HCEC 1CT (cell line): ENCODE measurements around the gene UBAC1.
A peak's percentile ranks its signal among the peaks of the same experiment; 100 is the strongest.
"Not testable (repeated sequence)": the region's sequence is repeated elsewhere in the genome, so short reads cannot be mapped to it uniquely, and the experiment has no call there.

Experiments used
- DNase-seq: peaks from one replicate; pipeline ENCODE4 v3.0.0-alpha.2; 2017

UBAC1 gene

DNA sequence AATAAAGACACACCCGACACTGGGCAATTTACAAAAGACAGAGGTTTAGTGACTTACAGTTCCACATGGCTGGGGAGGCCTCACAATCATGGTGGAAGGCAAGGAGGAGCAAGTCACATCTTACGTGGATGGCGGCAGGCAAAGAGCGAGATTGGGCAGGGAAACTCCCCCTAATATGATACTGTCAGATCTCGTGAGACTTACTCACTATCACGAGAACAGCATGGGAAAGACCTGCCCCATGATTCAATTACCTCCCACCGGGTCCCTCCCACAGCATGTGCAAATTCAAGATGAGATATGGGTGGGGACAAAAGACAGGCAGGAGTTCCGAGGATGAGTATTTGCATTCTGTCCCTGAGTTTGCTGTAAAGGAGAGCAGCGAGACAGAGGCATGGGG is 49.9 kb downstream of the UBAC1 start:
- DNase-seq = not testable (repeated sequence)

DNA sequence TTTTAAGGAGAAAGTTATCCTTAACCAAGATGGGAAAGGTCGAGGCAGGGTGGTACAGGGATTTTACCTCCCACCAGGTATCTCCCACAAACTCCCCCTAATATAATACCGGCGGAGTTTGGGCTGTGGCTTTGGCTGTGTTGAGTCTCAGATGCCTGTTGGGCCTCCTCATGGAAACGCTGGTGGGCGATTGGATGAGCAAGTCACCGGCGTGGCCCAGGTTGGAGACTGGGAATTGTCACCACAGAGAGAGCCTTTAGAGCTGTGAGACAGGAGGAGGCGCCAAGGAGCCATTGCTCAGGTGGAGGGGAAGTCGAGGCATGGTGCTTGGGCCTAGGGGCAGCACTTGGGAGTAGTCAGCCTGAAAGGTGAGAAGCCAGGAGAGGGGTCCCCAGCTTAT is 50.4 kb downstream of the UBAC1 start:
- DNase-seq = no peak

DNA sequence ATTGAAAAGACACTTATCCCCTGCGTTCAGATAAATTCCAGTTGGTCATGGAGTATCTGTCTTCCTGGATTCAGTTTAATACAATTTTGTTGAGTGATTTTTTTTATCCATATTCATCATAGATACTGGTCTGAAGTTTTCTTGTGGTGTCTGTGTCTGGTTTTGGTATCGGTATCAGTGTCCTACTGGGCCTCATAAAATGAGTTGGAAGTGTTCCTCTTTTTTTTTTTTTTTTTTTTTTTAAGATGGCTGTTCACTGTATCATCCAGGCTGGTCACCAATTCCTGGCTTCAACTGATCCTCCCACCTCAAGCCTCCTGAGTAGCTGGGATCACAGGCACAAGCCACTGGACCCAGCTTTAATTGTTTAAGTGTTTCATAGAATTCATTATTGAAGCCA is 51.0 kb downstream of the UBAC1 start:
- DNase-seq = no peak

DNA sequence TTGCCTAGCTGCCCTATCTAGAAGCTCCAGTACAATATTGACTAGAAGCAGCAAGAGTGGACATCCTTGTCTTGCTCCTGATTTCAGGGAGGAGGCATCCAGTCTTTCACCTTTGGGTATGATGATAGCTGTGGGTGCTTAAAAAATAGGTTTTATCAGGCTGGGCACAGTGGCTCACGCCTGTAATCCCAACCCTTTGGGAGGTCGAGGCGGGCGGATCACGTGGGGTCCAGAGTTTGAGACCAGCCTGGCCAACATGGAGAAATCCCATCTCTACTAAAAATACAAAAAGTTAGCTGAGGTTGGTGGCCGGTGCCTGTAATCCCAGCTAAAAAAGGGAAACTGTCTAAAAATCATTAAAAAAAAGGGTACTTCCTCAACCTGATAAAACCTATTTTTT is 51.8 kb downstream of the UBAC1 start:
- no peak for DNase-seq

DNA sequence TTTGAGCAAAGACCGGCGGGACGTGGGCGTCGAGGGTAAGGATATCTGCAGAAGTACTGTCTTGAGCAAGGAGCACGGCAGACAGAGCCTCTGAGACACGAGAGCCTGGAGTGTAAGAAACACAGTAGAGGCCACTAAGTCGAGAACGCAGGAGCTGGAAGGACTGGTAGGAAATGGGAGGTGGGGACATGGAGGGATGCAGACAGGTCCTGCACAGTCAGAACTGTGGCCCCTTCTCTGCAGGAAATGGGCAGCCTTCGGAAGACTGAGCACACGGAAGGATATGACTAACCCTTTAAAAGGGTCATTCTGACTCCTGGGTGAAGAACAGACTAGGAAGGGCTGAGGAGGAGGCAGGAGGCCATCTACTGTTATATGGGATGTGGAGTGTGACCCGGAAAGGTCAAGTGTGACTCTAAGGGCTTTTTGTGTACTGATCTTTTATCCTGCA is 52.4 kb downstream of the UBAC1 start:
- peak; percentile 33 for DNase-seq

DNA sequence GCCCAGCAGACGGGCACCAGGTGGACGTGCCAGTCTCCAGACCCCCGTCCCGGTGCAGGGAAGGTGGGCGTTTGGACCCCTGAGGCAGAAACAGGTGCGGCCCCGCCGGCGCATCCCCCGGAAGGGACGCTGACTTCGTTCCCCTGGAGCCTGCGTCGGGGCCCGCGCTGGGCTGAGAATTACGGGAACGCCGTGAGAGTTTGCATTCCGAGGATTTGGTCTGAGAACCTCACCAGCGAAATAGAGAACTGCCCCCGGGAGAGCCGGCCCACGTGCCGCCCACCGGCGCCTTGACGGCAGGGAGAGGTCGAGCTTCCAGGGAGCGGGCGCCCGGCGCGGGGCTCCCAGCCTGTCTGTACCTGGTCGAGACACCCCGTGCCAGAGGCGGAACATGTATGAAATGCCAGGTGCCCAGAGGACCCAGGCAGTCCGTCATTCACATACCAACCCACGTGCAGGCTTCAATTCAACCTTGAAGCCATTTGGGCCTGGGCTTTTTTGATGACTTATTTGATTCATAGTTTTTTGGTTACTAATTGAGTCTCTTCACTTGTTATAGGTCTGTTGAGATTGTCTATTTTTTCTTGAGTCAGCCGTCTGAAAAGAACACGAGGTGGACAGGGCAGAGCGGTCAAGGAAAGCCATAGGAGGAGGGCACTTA is 53.0 kb downstream of the UBAC1 start:
- DNase-seq = no peak

DNA sequence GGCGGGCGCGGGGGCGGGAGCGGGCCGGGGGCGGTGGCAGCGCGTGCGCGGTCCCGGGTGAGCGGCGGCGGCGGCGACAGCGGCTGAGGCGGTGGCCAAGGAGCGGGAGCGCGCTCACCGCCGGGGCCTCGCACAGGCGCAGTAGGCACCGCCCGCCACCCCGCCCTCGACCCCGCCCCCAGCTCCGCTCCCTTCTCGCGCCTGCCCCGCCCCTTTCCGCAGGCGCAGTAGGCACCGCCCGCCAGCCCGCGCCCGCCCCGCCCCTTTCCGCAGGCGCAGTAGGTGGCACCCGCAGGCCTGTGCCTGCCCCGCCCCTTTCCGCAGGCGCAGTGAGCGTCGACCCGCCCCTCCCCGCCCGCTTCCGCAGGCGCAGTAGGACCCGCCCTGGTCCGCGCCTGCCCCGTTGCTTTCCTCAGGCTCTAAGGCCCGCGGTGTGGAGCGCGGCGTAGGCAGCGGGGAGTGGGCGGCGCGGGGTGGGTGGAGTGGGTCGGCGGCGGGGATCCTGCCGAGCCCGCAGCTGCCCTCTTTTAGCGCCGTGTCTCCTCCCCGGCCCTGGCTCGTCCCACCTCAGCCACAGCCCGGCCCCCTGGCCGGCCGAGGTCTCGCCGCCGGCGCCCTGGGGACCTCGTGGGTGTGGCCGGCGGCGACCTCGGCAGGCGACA is 53.6 kb downstream of the UBAC1 start, which contains the start of gene CAMSAP1:
TSS of gene CAMSAP1 (minus strand) at position 116 of the 662 bp plus-strand sequence. CDS start 387 bp downstream, outside the sequence.
- peak; percentile 93 for DNase-seq

DNA sequence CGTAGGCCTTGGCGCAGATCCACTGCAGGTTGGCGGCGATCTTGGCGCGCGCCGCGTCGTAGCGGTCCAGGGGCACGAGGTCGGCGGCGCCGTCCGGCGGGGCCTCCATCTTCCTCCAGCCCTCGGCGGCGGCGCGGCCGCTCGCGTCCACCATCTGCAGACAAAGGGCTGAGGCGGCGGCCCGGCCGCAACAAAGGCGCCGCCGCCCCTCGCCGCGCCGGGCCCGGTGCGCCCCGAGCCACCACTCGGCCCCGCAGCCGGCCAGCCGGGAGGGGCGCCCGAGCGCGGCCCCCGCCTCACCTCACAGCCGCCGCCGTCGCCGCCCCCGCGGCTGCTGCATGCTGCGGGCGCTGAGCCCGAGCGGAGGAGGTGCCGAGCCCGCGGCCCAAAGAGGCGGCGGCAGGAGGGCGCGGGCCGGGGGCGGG is 54.2 kb downstream of the UBAC1 start:
- DNase-seq = peak; percentile 30

DNA sequence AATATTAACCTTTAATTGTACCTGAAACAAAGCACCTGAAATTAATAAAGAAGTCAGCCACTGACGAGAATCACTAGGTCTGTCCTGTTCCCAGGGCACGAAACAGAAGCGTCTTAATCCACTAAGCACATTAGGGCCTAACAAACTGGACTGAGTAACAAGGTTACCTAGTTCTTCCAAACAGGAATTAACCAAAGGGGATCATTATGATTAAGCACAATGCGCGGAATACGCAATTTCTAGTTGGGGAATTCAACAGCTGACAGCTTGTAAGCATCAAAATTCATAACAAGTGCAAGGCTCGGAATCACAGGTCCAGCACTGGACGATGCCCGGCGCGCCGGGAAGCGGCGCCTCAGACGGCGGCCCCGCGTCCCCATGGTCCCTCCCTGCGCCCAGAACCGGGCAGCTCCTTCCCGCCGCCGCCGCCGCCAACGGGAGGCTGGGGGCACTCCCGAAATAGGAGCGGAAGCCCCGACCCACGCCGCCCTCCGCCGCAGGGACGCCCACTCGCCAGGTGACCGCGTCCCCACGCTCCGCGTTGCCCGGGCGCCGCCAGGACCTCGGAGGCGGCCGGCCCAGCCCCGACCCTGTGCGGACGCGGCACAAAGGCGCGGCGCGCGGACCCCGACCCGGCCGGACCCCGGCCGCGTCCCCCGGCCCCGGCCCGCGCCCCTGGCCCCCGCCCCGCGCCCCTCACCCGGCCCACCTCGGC is 54.7 kb downstream of the UBAC1 start:
- peak; percentile 51 for DNase-seq

DNA sequence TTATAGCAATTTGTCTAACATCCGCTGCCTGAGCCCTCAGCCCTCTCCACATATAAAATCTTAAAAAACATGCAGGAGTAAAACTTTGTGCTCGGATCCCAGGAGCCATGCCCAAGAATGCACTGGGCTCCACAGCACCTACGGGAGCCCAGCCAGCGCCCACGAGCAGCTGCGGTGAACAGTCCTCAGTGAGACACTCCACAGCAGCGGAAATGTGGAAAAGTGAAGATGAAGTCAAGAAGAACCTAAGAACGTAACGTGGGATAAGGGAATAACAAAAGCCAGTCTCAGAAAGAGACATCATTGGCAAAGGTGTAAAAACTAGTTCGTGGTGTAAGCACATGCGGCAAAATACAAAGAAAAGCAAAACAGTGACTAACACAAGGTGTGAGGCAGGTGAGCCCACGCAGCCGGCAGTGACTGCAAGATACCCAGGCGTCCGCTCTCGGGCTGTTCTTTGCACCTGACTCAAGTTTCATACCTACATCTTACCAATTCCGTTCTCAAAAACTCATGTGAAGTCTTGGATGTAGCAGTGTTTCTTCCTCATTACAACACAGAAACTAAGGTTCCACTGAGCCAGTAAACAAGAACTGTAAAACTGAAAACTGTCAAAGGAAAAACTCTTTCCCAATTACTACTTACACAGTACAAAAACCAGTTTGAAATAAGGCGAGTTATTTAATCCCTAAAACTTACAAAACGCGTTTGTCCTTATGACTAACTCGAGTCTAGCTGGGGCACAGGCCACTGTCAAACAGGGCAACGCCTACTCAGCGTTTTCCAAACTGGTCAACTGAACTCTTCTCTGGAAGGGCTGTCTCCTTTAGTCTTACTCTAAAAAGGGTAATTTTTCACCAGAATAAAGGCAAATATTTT is 55.6 kb downstream of the UBAC1 start:
- peak; percentile 47 for DNase-seq

DNA sequence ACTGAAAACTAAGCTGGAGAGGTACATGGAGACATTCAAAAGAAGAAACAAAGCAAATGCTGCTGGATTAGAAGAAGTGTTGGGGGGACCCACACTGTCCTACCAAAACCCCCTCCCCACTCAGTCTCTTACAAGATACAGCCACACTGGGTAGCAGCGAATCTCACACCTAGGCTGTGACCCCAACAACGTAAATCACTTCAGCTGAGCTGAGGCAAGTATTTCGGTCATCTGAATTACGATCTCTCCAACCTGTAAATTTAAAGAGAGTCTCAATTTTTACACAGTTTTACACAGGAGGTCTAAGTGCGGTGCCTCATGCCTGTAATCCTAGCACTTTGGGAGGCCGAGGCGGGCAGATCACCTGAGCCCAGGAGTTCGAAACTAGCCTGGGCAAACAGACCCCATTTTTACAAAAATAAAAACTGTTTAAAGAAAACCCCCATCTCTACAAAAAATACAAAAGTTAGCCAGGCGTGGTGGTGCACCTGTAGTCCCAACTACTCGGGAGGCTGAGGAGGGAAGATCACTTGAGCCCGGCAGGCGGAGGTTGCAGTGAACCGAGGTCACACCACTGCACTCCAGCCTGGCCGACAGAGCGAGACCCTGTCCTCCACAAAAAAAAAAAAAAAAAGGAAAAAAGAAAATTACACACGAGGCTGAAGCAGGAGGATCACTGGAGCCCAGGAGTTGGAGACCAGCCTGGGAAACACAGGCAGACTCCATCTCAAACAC is 57.2 kb downstream of the UBAC1 start:
- no peak for DNase-seq

DNA sequence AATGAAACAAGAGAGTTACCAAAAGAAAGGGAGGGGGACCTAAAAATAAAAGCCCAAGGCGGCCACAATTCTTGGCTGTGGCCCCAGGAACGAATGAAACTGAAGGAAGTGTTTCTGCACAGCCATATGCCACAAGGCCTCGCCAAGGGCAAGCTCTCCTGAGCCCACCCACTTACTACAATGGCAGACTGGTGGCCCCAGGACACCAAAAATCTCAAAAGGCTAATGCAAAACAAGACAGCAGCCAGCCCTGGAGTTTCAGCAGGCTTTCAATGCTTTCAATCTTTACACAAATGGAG is 57.9 kb downstream of the UBAC1 start:
- no peak for DNase-seq

DNA sequence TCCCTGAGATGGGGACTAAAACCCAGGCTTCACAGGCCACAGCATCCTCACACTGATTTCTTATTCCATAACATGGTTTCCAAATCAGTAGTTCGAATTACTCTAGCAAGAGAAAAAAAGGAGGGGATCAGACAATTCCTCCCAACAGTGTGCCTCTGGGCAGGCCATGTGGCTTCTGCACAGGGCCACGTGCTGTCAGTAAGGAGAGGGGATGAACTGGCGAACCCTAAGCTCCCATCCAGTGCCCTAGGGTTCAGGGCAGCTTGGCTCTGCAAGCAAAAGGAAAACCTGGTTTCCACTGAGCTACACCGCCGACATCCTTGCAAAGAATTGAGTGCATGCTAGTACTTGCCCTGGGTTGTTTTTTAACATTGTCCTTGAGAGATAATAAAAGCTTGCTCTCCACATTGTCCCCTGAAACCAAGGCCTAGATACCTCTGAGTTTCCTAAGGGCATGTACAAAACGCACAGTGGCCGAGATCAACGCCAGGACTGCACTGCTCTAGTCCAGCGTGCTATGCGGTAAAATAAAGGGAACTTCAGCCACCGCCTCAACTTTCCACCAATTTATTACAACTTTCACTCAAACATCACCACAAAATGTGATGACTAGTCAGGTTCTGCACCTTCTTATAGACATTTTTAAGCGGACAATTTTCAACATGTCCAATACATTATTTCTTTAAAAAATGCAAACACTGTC is 58.4 kb downstream of the UBAC1 start:
- DNase-seq = no peak

DNA sequence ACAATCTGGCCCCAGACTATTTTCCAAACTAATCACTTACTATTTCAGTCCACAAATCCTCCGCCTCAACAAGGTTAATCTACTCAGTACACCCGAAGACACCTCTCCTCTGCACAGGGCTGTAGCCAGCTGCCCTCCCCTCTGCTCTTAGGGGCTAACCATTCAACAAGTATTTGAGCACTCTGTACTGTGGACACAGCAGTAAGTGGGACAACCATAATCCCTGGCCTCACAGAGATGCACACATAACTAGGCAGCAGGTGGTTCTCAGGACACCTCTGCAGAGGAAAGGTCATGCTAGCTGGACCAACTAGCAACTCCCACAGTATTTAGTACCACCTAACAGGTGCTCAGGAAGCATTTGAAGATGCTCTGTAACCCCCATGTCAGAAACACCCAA is 59.3 kb downstream of the UBAC1 start:
- DNase-seq = no peak

DNA sequence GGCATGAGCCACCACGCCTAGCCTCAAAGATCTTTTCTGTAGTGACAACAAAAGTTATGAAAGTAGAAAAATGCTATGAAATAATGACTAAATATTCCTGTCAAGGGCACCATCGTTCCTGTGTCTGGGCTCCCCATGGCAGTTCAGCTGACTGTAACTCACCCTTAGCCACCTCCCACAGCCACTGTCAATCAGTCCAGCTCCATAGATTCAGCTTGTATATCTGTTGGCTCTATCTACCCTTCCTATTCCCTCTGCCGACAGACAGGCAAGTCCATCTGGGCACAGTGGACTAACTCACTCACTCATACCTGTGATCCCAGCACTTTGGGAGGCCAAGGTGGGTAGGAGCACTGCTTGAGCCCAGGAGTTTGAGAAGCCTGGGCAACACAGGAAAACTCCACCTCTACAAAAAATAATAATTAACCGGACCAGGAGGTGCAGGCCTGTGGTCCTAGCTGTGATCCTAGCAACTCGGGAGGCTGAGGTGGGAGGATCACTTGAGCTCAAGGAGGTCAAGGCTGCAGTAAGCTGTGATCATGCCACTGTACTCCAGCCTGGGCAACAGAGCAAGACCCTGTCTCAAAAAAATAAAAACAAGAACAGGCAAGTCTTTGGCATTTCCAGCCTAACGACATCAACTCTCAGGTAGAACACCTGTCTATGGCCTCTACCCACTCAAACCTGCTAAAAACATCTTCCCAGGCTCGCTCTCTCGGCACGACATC is 60.0 kb downstream of the UBAC1 start:
- DNase-seq = no peak

DNA sequence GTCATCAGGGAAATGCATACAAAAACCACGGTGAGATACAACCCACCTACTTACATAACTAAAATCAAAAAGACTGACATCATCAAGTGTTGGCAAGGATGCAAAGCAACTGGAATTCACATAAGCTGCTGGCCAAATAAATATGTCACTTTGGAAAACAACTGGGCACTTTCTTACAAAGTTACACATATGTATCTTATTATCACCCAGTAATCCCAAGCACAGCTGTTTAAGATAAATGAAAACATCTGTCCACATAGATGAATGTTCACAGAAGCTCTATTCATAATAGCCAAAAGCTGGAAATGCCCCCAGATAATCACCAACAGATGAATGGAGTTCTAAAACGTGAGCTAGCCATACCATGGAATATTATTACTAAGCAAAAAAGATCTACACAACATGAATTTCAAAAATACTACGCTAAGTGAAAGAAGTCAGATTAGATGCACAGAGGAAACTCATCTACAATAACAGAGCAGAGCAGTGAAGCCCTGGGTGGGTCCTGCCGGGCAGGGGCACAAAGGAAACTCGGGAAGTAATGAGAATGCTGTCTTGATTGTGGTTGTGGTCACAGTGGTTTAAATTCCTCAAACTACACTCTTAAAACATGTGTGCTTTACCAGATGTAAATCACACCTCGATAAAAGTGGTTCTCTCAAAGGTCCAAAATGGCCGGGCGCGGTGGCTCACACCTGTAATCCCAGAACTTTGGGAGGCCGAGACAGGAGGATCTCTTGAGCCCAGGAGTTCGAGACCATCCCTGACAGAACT is 62.4 kb downstream of the UBAC1 start:
- peak; percentile 70 for DNase-seq

DNA sequence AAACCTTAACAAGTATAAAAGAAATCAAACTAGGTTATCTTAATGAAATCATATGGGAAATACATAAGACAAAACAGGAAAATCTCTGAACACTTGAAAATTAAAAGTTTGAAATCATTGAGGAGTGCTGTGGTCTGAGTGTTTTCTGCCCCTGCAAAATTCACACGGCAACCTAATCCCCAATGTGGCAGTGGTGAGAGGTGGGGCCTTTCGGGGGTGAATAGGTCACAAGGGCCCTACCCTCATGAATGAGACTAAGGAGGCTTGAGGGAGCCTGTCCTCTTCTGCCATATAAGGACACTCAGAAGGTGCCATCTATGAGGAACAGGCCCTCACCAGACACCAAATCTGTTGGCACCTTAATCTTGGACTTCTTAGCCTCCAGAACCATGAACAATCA is 64.5 kb downstream of the UBAC1 start:
- DNase-seq = no peak

DNA sequence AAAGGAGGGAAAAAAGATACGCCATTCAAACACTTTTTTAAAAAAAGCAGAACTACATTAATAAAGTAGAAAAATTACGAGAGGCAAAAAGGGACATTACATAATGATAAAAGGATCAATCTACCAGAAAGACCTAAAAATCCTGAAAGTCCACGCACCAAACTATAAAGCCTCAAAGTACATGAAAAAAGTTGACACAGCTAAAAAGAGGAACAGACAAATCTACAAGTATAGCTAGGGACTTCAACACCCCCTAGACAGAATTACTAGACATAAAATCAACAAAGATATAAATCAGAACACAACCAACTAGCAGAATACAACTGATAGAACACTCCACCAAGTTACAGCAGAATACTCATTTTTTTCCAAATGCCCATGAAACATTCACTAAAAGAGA is 65.0 kb downstream of the UBAC1 start:
- no peak for DNase-seq

DNA sequence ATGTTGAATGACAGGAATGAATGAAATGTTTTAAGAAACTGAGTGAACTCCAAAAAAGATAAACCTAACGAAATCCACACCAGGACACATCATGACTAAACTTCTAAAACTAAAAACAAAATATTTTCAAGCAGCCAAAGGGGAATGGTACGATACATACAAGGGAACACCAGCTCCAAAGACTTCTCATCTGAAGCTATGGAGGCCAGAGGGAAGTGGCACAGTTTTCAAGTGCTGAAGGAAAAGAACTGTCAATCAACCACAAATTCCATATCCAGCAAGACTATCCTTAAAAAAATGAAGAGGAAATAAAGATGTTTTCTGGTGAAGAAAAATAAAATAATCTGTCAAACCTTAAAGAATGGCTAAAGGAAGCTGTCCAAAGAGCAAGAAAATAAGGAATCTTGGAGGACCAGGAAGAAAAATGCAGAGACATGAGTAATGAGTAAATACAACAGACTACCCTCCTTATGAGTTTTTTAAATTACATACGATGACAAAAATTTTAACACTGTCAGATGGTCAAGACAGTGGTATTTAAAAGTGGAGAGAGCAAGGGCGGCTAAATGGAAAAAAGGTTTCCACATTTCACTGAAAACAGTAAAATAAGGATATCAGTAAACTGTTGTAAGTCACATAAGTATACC is 65.8 kb downstream of the UBAC1 start:
- no peak for DNase-seq

DNA sequence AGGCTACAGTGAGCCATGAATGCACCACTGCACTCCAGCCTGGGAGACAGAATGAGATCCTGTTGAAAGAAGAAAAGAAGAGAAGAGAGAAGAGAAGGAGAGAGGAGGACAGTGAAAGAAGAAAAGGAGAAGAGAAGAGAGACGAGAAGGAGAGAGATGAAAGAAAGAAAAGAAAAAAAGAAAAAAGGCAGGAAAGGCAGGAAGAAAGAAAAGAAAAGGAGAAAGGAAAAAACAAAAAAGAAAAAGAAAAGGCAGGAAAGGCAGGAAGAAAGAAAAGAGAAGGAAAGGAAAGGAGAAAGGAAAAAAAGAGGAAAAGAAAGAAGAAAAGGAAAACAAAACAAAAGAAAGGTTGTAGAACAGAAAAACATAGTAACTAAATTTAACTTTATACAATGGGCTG is 68.1 kb downstream of the UBAC1 start:
- no peak for DNase-seq
